ENCODE results near the gene KRTAP10-10. TPM values are rescaled to one million over a fixed set of nuclear protein-coding genes. Genes with fewer than 3 reads are reported as not detected.
"Not testable (repeated sequence)": the region's sequence is repeated elsewhere in the genome, so short reads cannot be mapped to it uniquely, and the experiment has no call there.

The KRTAP10-10 gene
- total RNA-seq, 8 experiments from 2014 or later: 0.17 to 1.1 (median 0.51) TPM; not detected in 4

DNA sequence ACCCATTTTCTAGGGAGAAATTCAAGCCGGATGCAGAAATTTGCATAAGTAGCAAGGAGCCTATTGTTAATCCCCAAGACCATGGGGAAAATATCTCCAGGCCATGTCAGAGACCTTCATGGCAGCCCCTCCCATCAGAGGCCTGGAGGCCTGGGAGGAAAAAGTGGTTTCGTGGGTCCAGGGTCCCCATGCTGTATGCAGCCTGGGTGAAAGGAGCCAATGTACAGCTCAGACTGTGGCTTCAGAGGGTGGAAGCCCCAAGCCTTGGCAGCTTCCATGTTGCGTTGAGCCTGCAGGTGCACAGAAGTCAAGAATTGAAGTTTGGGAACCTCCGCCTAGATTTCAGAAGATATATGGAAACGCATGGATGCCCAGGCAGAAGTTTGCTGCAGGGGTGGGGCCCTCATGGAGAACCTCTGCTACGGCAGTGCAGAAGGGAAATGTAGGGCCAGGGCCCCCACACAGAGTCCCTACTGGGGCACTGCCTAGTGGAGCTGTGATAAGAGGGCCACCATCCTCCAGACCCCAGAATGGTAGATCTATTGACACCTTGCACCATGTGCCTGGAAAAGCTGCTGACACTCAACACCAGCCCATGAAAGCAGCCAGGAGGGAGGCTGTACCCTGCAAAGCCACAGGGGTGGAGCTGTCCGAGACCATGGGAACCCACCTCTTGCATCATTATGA, 26.9 kb upstream of the KRTAP10-10 start:
- not testable (repeated sequence) for ATAC-seq (replicated peaks in 6 of 8)
- WGBS, 10 experiments: 0 to 97% (median 61%) methylated on average over 1 to 4 of the region's 7 CpGs; no CpG with 5 or more reads in 3 of the 10 experiments

DNA sequence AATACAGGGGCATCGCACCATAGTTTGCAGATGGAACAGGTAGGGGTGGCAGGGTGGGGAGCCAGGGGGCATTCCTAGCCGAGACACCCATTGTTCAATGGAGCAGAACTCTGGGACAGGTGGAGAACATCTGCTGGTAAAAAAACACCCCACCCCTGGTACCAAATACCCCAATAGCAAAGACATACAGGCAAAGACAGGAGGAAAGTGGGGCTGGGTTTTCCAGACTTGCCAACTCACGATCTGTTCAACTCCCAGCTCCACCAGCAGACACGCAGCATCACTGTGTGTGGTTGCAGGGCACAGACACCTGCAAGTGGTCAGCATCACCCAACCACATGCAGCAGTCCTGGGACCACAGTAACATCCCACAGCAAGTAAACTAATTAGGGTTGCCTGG, 25.6 kb upstream of the KRTAP10-10 start:
- H3K4me1 ChIP-seq (replicated peaks in 1 of 2): no peaks in the 10 kb centered on the region
- no peak for ATAC-seq (replicated peaks in 6 of 8)

More for the DNA sequence above, 26.9 kb upstream of the KRTAP10-10 start:
- H3K4me3 ChIP-seq; H3K27ac ChIP-seq; H3K4me1 ChIP-seq (replicated peaks in 1 of 2); in situ Hi-C loops (cut with MboI; ENCODE audit: low pct_unique_long_range_greater_than_20kb in 2 of 9, low sequenced_read_pairs in 9 of 9, unreplicated experiment in 9 of 9): not testable (repeated sequence)

DNA sequence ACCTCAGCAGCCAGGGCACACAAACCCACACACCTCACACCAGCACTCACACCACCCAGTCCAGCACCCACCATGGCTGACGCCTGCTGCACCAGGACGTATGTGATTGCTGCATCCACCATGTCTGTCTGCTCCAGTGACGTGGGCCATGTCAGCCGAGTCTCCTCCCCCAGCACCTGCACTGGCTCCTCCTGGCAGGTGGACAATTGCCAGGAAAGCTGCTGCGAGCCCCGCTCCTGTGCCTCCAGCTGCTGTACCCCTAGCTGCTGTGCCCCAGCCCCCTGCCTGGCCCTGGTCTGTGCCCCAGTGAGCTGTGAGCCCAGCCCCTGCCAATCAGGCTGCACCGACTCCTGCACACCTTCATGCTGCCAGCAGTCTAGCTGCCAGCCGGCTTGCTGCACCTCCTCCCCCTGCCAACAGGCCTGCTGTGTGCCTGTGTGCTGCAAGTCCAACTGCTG, 25.1 kb upstream of the KRTAP10-10 start, which contains the start of gene KRTAP10-8:
KRTAP10-8 (plus strand) TSS at position 51 of the 458 bp plus-strand sequence; CDS start at position 73, 22 bp downstream.
- Histone ChIP-seq H3K4me3 (no peak within 1 kb of the TSS), H3K27ac (no peak within 1 kb of the TSS), H3K4me1 (replicated peaks in 1 of 2) (no peaks in the 10 kb centered on the region)
- no peak for ATAC-seq (replicated peaks in 6 of 8)
- WGBS, 10 experiments: 20 to 93% (median 76%) methylated on average over 1 to 6 of the region's 8 CpGs; no CpG with 5 or more reads in 6 of the 10 experiments
- in situ Hi-C loops (cut with MboI; ENCODE audit: low pct_unique_long_range_greater_than_20kb in 2 of 9, low sequenced_read_pairs in 9 of 9, unreplicated experiment in 9 of 9): no loop called here

More for the DNA sequence above, 25.6 kb upstream of the KRTAP10-10 start:
- 20 to 100% (median 79%) methylated on average over 1 to 3 of the region's 4 CpGs; no CpG with 5 or more reads in 4 of the 10 experiments for WGBS, 10 experiments
- Histone ChIP-seq H3K27ac (no peak overlapping the region), H3K4me3 (no peak overlapping the region)
- in situ Hi-C loops (cut with MboI; ENCODE audit: low pct_unique_long_range_greater_than_20kb in 2 of 9, low sequenced_read_pairs in 9 of 9, unreplicated experiment in 9 of 9): no loop called here

DNA sequence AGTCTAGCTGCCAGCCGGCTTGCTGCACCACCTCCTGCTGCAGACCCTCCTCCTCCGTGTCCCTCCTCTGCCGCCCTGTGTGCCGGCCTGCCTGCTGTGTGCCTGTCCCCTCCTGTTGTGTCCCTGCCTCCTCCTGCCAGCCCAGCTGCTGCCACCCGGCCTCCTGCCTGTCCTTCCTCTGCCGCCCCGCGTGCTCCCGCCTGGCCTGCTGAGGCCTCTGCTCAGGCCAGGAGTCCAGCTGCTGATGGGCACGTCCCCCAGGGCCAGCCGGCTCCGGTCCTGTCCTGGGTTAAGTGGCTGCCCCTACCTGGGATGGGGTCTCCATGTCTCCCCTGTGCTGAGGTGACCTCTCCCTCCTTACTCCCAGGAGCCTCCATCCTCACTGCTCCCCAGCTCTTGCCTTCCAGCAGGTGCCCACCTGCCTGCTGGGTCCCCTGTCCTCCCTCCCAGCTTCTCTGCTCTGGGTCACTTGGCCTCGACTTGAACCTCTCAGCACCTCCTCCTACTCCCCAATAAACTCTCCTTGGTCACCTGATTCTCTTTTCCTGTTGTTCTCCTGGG, 24.4 kb upstream of the KRTAP10-10 start:
- in situ Hi-C loops (cut with MboI; ENCODE audit: low pct_unique_long_range_greater_than_20kb in 2 of 9, low sequenced_read_pairs in 9 of 9, unreplicated experiment in 9 of 9): no loop called here
- no peak for ATAC-seq (replicated peaks in 6 of 8)
- H3K4me1 ChIP-seq (replicated peaks in 1 of 2): no peaks in the 10 kb centered on the region
- no peak overlapping the region for H3K27ac ChIP-seq
- H3K4me3 ChIP-seq: no peak overlapping the region
- 30 to 90% (median 89%) methylated on average over 2 to 5 of the region's 13 CpGs; no CpG with 5 or more reads in 7 of the 10 experiments for WGBS, 10 experiments

DNA sequence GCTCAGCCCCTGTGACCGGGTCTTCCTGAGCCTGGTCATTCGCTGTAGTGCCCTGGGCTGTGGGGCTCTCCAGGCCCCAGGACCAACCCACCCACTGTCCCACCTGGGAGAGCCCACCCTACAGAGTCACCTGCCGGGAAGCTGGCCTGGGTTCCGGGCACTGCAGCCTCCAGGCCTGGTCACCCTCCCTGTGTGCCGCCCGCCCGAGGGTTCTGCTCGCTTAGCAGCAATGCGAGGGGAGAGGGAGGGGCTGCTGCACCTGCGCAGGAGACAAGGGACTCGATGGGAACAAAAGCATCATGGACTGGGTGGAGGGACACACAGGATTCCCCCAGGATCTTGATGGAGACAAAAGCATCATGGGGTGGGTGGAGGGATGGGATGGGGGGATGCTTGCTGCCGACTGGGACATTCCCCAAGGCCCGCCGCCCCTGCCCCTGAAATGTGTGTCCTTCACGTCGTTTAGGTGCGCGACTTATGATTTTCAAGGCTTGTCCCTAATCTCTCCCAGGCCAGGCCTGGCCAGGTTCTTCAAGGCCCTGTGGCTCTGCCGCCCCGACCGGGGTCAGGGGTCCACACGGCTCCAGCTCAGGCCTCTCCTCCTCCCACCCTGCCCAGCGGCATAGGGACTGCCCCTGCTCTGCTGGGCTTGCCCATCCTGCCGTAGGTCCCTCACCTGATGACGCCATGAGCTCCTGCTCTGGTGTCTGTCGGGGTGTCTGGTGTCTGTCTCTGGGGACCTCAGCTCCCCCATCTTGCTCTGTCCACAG, 23.6 kb upstream of the KRTAP10-10 start:
- Histone ChIP-seq H3K4me1 (replicated peaks in 1 of 2) (no peaks in the 10 kb centered on the region), H3K27ac (no peak overlapping the region), H3K4me3 (no peak overlapping the region)
- in situ Hi-C loops (cut with MboI; ENCODE audit: low pct_unique_long_range_greater_than_20kb in 2 of 9, low sequenced_read_pairs in 9 of 9, unreplicated experiment in 9 of 9): no loop called here
- WGBS, 10 experiments: 83 to 97% methylated on average over 2 to 11 of the region's 26 CpGs; no CpG with 5 or more reads in 8 of the 10 experiments
- no peak for ATAC-seq (replicated peaks in 6 of 8)

DNA sequence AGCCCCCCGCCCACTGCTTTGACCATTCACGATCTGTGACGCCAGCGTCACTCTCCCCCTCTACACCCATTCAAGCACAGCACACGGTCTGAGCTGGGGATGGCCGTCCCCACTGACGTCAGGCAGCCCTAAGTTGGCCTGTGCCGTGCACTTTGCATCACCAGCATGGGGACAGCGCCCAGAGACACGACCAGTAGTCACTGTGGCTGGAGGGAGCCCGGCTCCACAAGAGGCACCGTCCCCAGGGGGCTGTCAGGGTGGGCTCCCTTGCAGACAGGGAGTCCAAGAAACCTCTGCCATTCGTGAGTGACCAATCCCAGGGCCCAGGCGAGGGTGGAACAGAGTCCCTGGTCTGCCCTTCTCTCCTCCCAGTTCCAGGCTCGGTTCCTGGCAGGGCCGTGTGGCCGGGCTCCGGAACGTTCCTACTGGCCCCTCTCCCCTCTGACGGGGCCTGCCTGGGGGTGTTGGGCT, 23.0 kb upstream of the KRTAP10-10 start:
- in situ Hi-C loops (cut with MboI; ENCODE audit: low pct_unique_long_range_greater_than_20kb in 2 of 9, low sequenced_read_pairs in 9 of 9, unreplicated experiment in 9 of 9): no loop called here
- Histone ChIP-seq H3K4me1 (replicated peaks in 1 of 2) (no peaks in the 10 kb centered on the region), H3K4me3 (no peak overlapping the region), H3K27ac (no peak overlapping the region)
- 17 to 93% (median 40%) methylated on average over 1 to 3 of the region's 20 CpGs; no CpG with 5 or more reads in 7 of the 10 experiments for WGBS, 10 experiments
- ATAC-seq (replicated peaks in 6 of 8): no peak

DNA sequence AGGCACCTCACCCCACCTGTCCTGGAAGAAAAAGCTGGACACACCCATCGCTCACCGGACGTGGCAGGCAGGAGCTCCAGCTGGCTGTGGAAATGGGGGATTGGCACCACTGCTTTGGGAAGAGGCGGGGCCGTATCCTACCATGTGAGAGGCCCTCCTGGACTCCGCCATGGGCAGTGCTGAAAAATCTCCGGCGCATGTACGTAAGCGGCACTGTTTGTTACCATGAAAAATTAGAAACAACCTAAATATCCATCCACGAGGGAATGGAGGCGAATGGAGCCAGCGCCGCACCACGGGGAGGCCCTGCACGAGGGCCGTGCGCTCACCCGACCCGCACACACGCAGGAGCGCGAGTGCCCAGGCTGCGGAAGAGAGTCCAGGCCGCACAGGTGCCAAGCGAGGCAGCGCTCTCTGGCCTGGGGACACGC, 22.2 kb upstream of the KRTAP10-10 start:
- no peak for ATAC-seq (replicated peaks in 6 of 8)
- Histone ChIP-seq H3K4me1 (replicated peaks in 1 of 2) (no peaks in the 10 kb centered on the region), H3K27ac (no peak overlapping the region), H3K4me3 (no peak overlapping the region)
- in situ Hi-C loops (cut with MboI; ENCODE audit: low pct_unique_long_range_greater_than_20kb in 2 of 9, low sequenced_read_pairs in 9 of 9, unreplicated experiment in 9 of 9): no loop called here
- WGBS, 10 experiments: 50 to 100% (median 94%) methylated on average over 1 to 15 of the region's 28 CpGs; no CpG with 5 or more reads in 3 of the 10 experiments

DNA sequence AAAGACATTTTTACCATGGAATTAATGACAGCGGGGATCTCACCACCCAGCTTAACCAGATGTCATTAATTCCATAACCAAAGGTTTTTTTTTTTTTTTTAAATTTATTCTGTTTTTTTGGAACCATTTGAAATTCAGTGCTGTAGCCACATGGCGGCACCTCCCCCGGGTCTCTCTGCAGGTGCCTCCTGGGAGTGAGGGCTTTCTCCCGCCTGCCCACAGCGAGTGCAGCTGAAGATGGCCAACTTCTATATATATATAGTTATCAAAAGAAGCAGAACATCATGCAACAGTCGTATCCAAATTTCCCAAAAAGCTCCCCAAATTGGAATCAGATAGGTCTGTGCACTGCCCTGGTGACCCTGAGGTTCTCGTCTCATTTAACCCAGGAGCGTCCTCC, 21.7 kb upstream of the KRTAP10-10 start:
- in situ Hi-C loops (cut with MboI; ENCODE audit: low pct_unique_long_range_greater_than_20kb in 2 of 9, low sequenced_read_pairs in 9 of 9, unreplicated experiment in 9 of 9): no loop called here
- 14 to 100% (median 64%) methylated on average over 2 to 8 of the region's 8 CpGs; no CpG with 5 or more reads in 1 of the 10 experiments for WGBS, 10 experiments
- ATAC-seq (replicated peaks in 6 of 8): no peak

DNA sequence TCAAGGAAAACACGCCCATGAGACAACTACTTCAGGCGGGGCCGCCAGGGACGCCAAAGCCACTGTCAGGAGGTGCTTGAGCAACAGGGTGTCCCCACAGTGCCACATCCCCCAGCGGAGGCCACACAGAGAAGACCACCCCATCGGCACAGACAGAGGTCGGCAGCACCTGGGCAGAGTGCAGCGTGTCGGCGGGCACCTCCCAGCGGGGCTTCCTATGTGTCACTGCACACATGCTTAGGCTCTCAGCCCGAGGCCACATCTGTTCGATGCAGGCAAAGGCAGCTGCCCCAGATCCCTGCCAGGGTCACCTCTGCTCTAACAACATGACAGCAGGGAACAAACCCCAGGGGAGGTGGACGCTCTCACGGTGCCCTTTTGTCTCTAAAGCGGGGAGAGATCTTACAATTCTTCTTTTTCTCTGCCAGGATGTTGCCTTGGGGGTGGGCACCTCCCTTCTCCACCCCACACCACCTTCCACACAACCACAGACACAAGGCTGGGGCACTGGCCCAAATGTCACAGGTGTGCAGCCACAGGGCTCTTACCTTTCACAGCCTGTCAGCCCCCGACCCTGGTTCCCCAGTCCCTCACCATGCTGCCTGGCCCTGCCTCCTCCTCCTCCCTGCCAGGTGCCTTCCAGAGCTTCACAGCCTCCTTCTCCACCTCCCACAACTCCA, 21.1 kb upstream of the KRTAP10-10 start:
- no peaks in the 10 kb centered on the region for H3K4me1 ChIP-seq (replicated peaks in 1 of 2)
- 17 to 100% (median 56%) methylated on average over 1 to 9 of the region's 17 CpGs; no CpG with 5 or more reads in 4 of the 10 experiments for WGBS, 10 experiments
- no peak for ATAC-seq (replicated peaks in 6 of 8)

More for the DNA sequence above, 21.7 kb upstream of the KRTAP10-10 start:
- H3K27ac ChIP-seq: no peak overlapping the region
- H3K4me3 ChIP-seq: no peak overlapping the region
- H3K4me1 ChIP-seq (replicated peaks in 1 of 2): no peaks in the 10 kb centered on the region

DNA sequence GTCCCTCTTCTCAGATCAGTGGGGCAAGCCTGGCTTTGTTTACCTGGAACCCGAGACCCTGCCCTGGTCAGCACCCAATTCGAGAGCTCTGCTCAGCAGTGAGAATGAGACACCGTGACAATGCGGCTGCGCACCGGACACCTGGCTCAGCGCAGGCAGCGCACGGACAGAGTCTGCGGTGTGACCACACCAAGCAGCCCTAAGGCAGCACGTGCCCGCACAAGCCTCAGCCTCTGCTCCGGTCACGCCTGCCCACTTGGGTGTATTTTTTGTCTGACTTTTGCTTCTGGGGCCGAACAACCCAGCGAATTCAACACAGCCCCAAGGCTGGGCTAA, 20.6 kb upstream of the KRTAP10-10 start:
- in situ Hi-C loops (cut with MboI; ENCODE audit: low pct_unique_long_range_greater_than_20kb in 2 of 9, low sequenced_read_pairs in 9 of 9, unreplicated experiment in 9 of 9): no loop called here
- WGBS, 10 experiments: 48 to 90% (median 74%) methylated on average over 2 to 10 of the region's 16 CpGs; no CpG with 5 or more reads in 2 of the 10 experiments
- Histone ChIP-seq H3K27ac (no peak overlapping the region), H3K4me1 (replicated peaks in 1 of 2) (no peaks in the 10 kb centered on the region), H3K4me3 (no peak overlapping the region)
- no peak for ATAC-seq (replicated peaks in 6 of 8)

More for the DNA sequence above, 21.1 kb upstream of the KRTAP10-10 start:
- Histone ChIP-seq H3K27ac (no peak overlapping the region), H3K4me3 (no peak overlapping the region)
- in situ Hi-C loops (cut with MboI; ENCODE audit: low pct_unique_long_range_greater_than_20kb in 2 of 9, low sequenced_read_pairs in 9 of 9, unreplicated experiment in 9 of 9): no loop called here

DNA sequence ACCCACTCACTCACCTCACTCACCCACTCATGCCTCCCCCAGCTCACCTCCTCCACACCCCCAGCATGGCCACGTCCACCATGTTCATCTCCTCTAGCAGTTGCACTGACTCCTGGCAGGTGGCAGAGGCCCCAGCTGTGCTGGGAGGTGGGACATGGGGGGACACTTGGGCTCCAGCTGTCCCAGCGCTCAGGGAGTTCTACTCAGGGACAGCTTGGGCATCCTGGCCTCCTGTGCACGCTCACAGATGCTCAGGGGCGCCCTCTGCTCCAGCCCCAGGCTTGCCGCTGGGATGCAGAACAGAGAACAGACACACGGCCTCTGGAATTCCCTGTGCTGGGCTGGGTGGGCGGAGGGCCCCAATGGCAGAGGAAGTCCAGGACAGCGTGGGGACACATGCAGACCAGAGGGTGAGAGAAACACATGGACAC, 20.1 kb upstream of the KRTAP10-10 start:
- ATAC-seq (replicated peaks in 6 of 8): no peak
- in situ Hi-C loops (cut with MboI; ENCODE audit: low pct_unique_long_range_greater_than_20kb in 2 of 9, low sequenced_read_pairs in 9 of 9, unreplicated experiment in 9 of 9): no loop called here

DNA sequence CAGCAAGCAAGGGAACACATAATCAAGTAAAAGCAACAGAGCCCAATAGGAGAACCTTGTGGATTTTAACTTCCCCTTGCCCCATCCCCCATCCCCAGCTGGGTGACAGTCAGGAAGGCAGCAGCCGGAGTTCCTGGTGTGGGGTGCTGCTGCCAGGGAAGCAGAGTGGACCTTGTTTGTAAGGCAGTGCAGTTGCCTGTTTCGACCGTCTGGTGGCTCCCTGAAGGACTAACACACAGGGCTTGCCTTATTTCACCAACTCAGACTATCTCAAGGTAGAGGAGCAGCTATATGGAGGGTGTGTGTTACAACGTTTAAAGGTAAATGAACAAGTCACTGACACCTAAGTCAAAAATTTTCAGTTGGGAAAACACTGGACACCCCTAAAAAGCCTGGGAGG, 18.7 kb upstream of the KRTAP10-10 start:
- in situ Hi-C loops (cut with MboI; ENCODE audit: low pct_unique_long_range_greater_than_20kb in 2 of 9, low sequenced_read_pairs in 9 of 9, unreplicated experiment in 9 of 9): no loop called here
- no peak overlapping the region for H3K27ac ChIP-seq
- H3K4me3 ChIP-seq: no peak overlapping the region
- WGBS, 10 experiments: 0 to 80% (median 49%) methylated on average over 1 to 3 of the region's 4 CpGs; no CpG with 5 or more reads in 2 of the 10 experiments
- peak in 3 of 8 experiments; percentile 69 to 84 (median 71) for ATAC-seq (replicated peaks in 6 of 8)
- no peaks in the 10 kb centered on the region for H3K4me1 ChIP-seq (replicated peaks in 1 of 2)

More for the DNA sequence above, 20.1 kb upstream of the KRTAP10-10 start:
- Histone ChIP-seq H3K4me1 (replicated peaks in 1 of 2) (no peaks in the 10 kb centered on the region), H3K27ac (no peak overlapping the region), H3K4me3 (no peak overlapping the region)
- 0 to 62% (median 37%) methylated on average over 2 to 6 of the region's 8 CpGs; no CpG with 5 or more reads in 6 of the 10 experiments for WGBS, 10 experiments
